K562 (cell line): ENCODE data around the gene BMP6. TPM values are rescaled to one million over a fixed set of nuclear protein-coding genes. Genes with fewer than 3 reads are reported as not detected.

Experiments
- ATAC-seq: fragments of 200-7000 bp; cut with Tn5 transposase; 3 replicates; pipeline ENCODE4 v1.9.1; 2020; ENCODE audit warnings: moderate library complexity
- BruUV-seq: library from RNA; stranded (reverse); fragments of 400-500 nt; replicated peaks from 2 replicates; lab custom pipeline; 2021; lab: Mats Ljungman, UMichigan
- CTCF ChIA-PET: fragments of 300-600 bp; formaldehyde crosslinking; extraction: SDS; loops from one replicate; lab custom pipeline; 2021; ENCODE audit warnings: low intra/inter-chr PET ratio; lab: Yijun Ruan, JAX
- POLR2A ChIA-PET: fragments of 300-600, 350-650 bp; sonication (Branson Sonifier 250); formaldehyde crosslinking; extraction: SDS; loops from one replicate; lab custom pipeline; 2021; ENCODE audit warnings: antibody characterized with exemption, inconsistent platforms; lab: Yijun Ruan, JAX
- DNase-seq, 4 experiments: peaks; one replicate each; pipeline versions ENCODE4 v3.0.0 to v3.0.0-alpha.2; 2011 to 2018; ENCODE audit warnings: low spot score in 3 of 4, mixed read lengths in 3 of 4; ENCODE audit errors: extremely low read depth in 1 of 4
- FAIRE-seq: peaks from 2 replicates; lab custom pipeline; 2011; peaks lifted over from hg19 to GRCh38; lab: Jason Lieb, UNC
- H2AFZ ChIP-seq: 2 replicates; pipeline ENCODE4 v1.6.0; 2011; ENCODE audit warnings: low read depth, low read length, control low read depth, inconsistent platforms
- H3K27ac ChIP-seq: fragments of 200-600 bp; 3 replicates; pipeline ENCODE4 v1.8.0; 2011; ENCODE audit warnings: low read depth, mild to moderate bottlenecking, control low read depth, inconsistent platforms, low read length, moderate library complexity, mixed read lengths; ENCODE audit errors: extremely low read depth
- H3K27me3 ChIP-seq, 2 experiments: fragments of 300-600 bp in 1 of 2; 2 replicates in 1 of 2; 3 replicates in 1 of 2; pipeline versions ENCODE4 v1.6.0 to v1.8.0; 2011; ENCODE audit warnings: inconsistent platforms in 2 of 2, low read length in 2 of 2, mild to moderate bottlenecking in 1 of 2, mixed read lengths in 1 of 2, moderate library complexity in 1 of 2; ENCODE audit not compliant: control insufficient read depth in 2 of 2, insufficient read depth in 2 of 2
- H3K36me3 ChIP-seq: fragments of 300-600 bp; 3 replicates; pipeline ENCODE4 v1.8.0; 2011; ENCODE audit warnings: mild to moderate bottlenecking, low read length, inconsistent platforms; ENCODE audit not compliant: control insufficient read depth, insufficient read depth
- H3K4me1 ChIP-seq, 2 experiments: fragments of 200-600 bp in 1 of 2; replicated peaks in 1 of 2; 2 replicates in 1 of 2; 3 replicates in 1 of 2; pipeline versions ENCODE4 v1.5.1 to v1.8.0; 2011; ENCODE audit warnings: inconsistent platforms in 2 of 2, low read length in 2 of 2, mild to moderate bottlenecking in 1 of 2, mixed read lengths in 1 of 2, moderate library complexity in 1 of 2; ENCODE audit not compliant: control insufficient read depth in 2 of 2, insufficient read depth in 2 of 2
- H3K4me2 ChIP-seq: 2 replicates; pipeline ENCODE4 v1.6.1; 2011; ENCODE audit warnings: low read length, control low read depth, inconsistent platforms, mixed read lengths; ENCODE audit not compliant: insufficient read depth
- H3K4me3 ChIP-seq: fragments of 200-600 bp; sonication (generic), shearing (Covaris generic); 2 replicates; pipeline ENCODE4 v1.5.1; 2016; ENCODE audit warnings: control low read depth, inconsistent platforms
- H3K79me2 ChIP-seq: fragments of 200-600 bp; 3 replicates; pipeline ENCODE4 v1.8.0; 2011; ENCODE audit warnings: low read length, inconsistent platforms; ENCODE audit not compliant: control insufficient read depth, insufficient read depth
- H3K9ac ChIP-seq, 2 experiments: 2 replicates each; pipeline versions ENCODE4 v1.6.0 to v1.6.1; 2011; ENCODE audit warnings: low read depth in 2 of 2, low read length in 2 of 2, control low read depth in 1 of 2, inconsistent platforms in 1 of 2, mild to moderate bottlenecking in 1 of 2, mixed read lengths in 1 of 2; ENCODE audit not compliant: insufficient read depth in 1 of 2
- H3K9me1 ChIP-seq: one replicate; pipeline ENCODE4 v1.6.0; 2011; ENCODE audit warnings: inconsistent platforms, mild to moderate bottlenecking, low read length, moderate library complexity; ENCODE audit not compliant: control insufficient read depth, insufficient read depth
- H3K9me3 ChIP-seq: replicated peaks from 2 replicates; pipeline ENCODE4 v1.5.1; 2011; ENCODE audit warnings: low read depth, low read length, inconsistent platforms; ENCODE audit not compliant: control insufficient read depth, insufficient read depth
- H4K20me1 ChIP-seq: replicated peaks from 2 replicates; pipeline ENCODE4 v1.6.1; 2011; ENCODE audit warnings: low read length, inconsistent platforms, mixed read lengths; ENCODE audit not compliant: control insufficient read depth, insufficient read depth
- CBFA2T2 ChIP-seq: fragments of 450-650 bp; conservative IDR thresholded peaks from 2 replicates; pipeline ENCODE4 v1.6.1; 2017; ENCODE audit warnings: mild to moderate bottlenecking
- FOSL1 ChIP-seq: fragments of 200-800 bp; sonication (Bioruptor generic); conservative IDR thresholded peaks from 2 replicates; pipeline ENCODE4 v1.6.1; 2016; ENCODE audit warnings: missing genetic modification characterization, missing compliant biosample characterization
- KLF10 ChIP-seq: fragments of 250-450 bp; sonication (Bioruptor Pico); IDR thresholded peaks from 2 replicates; pipeline ENCODE4 v1.6.1; 2021; ENCODE audit warnings: matching md5 sums
- ZBTB8A ChIP-seq: fragments of 450-650 bp; IDR thresholded peaks from 2 replicates; pipeline ENCODE4 v1.6.1; 2018; ENCODE audit warnings: mild to moderate bottlenecking, moderate library complexity; ENCODE audit not compliant: partially characterized antibody
- WGBS: fragments of 100-300 bp; shearing (Covaris generic); methylation state at CpG from one replicate; pipeline ENCODE4 v1.1.6; 2016; ENCODE audit warnings: low coverage, mixed read lengths; ENCODE audit not compliant: insufficient coverage; ENCODE audit errors: missing lambda C conversion rate; 5-methylcytosine and 5-hydroxymethylcytosine counted together
- in situ Hi-C: fragments of 300-500 bp; cut with MboI; formaldehyde crosslinking; loops from 4 replicates; pipeline ENCODE4 v1.15.0; 2018; ENCODE audit warnings: inconsistent platforms, mixed read lengths
- intact Hi-C: fragments of 100-400 bp; cut with micrococcal nuclease; formaldehyde crosslinking; loops from 2 replicates; pipeline ENCODE4 v1.14.2; 2022
- polyA plus RNA-seq, 8 experiments: library from polyadenylated mRNA; depleted of rRNA in 4 of 8; stranded (reverse) in 5 of 8; unstranded in 3 of 8; fragments of >200 nt; fragmentation: Nextera tagmentation in 2 of 8; fragmentation: Illumina TruSeq in 1 of 8; extraction: Ambion mirVana in 2 of 8; extraction: Trizol in 1 of 8; gene quantifications; 2 replicates each; pipeline versions ENCODE4 v1.2.1 to v1.2.3, GENCODE V29; 2011 to 2014; ENCODE audit warnings: inconsistent platforms in 1 of 8, missing spikeins in 1 of 8
- total RNA-seq, 7 experiments: library from RNA; depleted of rRNA in 6 of 7; stranded (reverse); fragments of >200 nt in 6 of 7; fragmentation: Illumina TruSeq in 2 of 7; extraction: Trizol in 2 of 7; gene quantifications; 2 replicates each; pipeline versions ENCODE4 v1.2.1 to v1.2.3, GENCODE V29; 2011 to 2021; ENCODE audit warnings: low replicate concordance in 1 of 7
- TF ChIP-seq, protein P1 (sequence below), 2 experiments: fragments of 450-650 bp in 1 of 2; sonication (generic) in 1 of 2; formaldehyde crosslinking in 1 of 2; IDR thresholded peaks in 1 of 2; conservative IDR thresholded peaks in 1 of 2; 2 replicates each; pipeline versions ENCODE4 v1.6.1 to v1.8.1; 2016 to 2023; ENCODE audit warnings: mild to moderate bottlenecking in 2 of 2, moderate library complexity in 2 of 2, inconsistent platforms in 1 of 2, missing genetic modification reagents in 1 of 2

BMP6 gene
- total and polyA plus RNA-seq, 9 of the 15 experiments (the other 6 are each of a cell fraction or from before 2014, with no cell fraction given): 0.01 to 0.13 (median 0.06) TPM; not detected in 3

- Histone ChIP-seq H3K4me2 (no peak overlapping the region), H3K27ac (no peak overlapping the region), H3K27me3 (peaks cover 55% of the 10 kb centered on the region in 2 experiments), H3K9me3 (no peaks in the 10 kb centered on the region), H2AFZ (no peak overlapping the region), H3K9ac (no peak overlapping the region), H3K4me3 (no peak overlapping the region), H3K4me1 (peaks cover 6 to 27% of the 10 kb centered on the region in 2 experiments; a peak in 3 of 5 replicates), H3K36me3 (no peaks in the 10 kb centered on the region)
- no peak for DNase-seq
- intact Hi-C loops: no loop called here
- no TSS peak for BruUV-seq
- CTCF ChIA-PET: no interaction called here
- ATAC-seq: no peak
- in situ Hi-C loops: no loop called here
- 20% methylated on average over 10 of the region's 10 CpGs for WGBS
- TF ChIP-seq CBFA2T2: no peak
- no peak for TF ChIP-seq ZBTB8A
- TF ChIP-seq, protein P1, sequence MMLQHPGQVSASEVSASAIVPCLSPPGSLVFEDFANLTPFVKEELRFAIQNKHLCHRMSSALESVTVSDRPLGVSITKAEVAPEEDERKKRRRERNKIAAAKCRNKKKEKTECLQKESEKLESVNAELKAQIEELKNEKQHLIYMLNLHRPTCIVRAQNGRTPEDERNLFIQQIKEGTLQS (IDR thresholded peaks at IDR 0.05): 0 out of 2 replicates have a peak, but pooled peaks have one; percentile 4
- TF ChIP-seq, protein P1 (CRISPR knock-in tag; conservative IDR thresholded peaks at IDR 0.05): no peak
- 0 out of 2 replicates have a peak, but pooled peaks have one; percentile 15 for TF ChIP-seq FOSL1 (tag)
- no peak for TF ChIP-seq KLF10 (CRISPR knock-in tag)
- TF ChIP-seq, all 486 proteins: peak for 2
- Histone ChIP-seq H3K9me1 (no peaks in the 10 kb centered on the region), H3K79me2 (no peaks in the 10 kb centered on the region), H4K20me1 (peaks cover 4% of the 10 kb centered on the region; the same call in 1 of the 2 replicates)
- FAIRE-seq: no peak
- POLR2A ChIA-PET: interaction anchor here (1.1 kb wide), 1 partner anchor 12 kb away, joined by 3 read pairs; no protein-coding TSS in a partner anchor
Measured at GRCh38 chr6:7730784-7731227, 4.9 kb downstream of the BMP6 start.
